Neural cell (in vitro differentiated cells): Measurements from ENCODE around the gene SPATA32. TPM values are rescaled to one million over a fixed set of nuclear protein-coding genes. Genes with fewer than 3 reads are reported as not detected.

Experiments
- H2AFZ ChIP-seq: fragments of 200-600, 300-800 bp; sonication (generic), shearing (Covaris generic); 2 replicates; pipeline ENCODE4 v1.6.0; 2014; ENCODE audit warnings: low read depth, mild to moderate bottlenecking, antibody characterized with exemption, low read length, moderate library complexity
- H3F3A ChIP-seq: fragments of 200-600 bp; shearing (Covaris generic); 2 replicates; pipeline ENCODE4 v1.6.1; 2016; ENCODE audit warnings: mild to moderate bottlenecking, moderate library complexity, mixed read lengths, antibody characterized with exemption, low read length; ENCODE audit not compliant: insufficient read depth, poor library complexity, severe bottlenecking
- H3K27ac ChIP-seq: fragments of 200-600, 300-800 bp; sonication (generic), shearing (Covaris generic); 2 replicates; pipeline ENCODE4 v1.5.1; 2014; ENCODE audit warnings: mild to moderate bottlenecking, low read length, moderate library complexity
- H3K27me3 ChIP-seq: fragments of 300-800, 200-600 bp; sonication (generic), shearing (Covaris generic); 2 replicates; pipeline ENCODE4 v1.6.0; 2014; ENCODE audit warnings: mild to moderate bottlenecking, low read depth, low read length, moderate library complexity; ENCODE audit not compliant: insufficient read depth
- H3K36me3 ChIP-seq: fragments of 300-800, 200-600 bp; sonication (generic), shearing (Covaris generic); 2 replicates; pipeline ENCODE4 v1.5.1; 2014; ENCODE audit warnings: mild to moderate bottlenecking, antibody characterized with exemption, low read length, moderate library complexity; ENCODE audit not compliant: insufficient read depth
- H3K4me2 ChIP-seq: fragments of 300-800, 200-600 bp; sonication (generic), shearing (Covaris generic); 2 replicates; pipeline ENCODE4 v1.6.0; 2014; ENCODE audit warnings: mild to moderate bottlenecking, low read length
- H3K4me3 ChIP-seq: fragments of 300-800, 200-600 bp; sonication (generic), shearing (Covaris generic); 2 replicates; pipeline ENCODE4 v1.5.1; 2014; ENCODE audit warnings: mild to moderate bottlenecking, low read length, moderate library complexity
- H3K79me2 ChIP-seq: fragments of 200-600 bp; shearing (Covaris generic); replicated peaks from 2 replicates; pipeline ENCODE4 v1.6.0; 2014; ENCODE audit warnings: mild to moderate bottlenecking, low read length, moderate library complexity; ENCODE audit not compliant: insufficient read depth
- H3K9ac ChIP-seq: fragments of 300-800, 200-600 bp; sonication (generic), shearing (Covaris generic); 2 replicates; pipeline ENCODE4 v1.6.1; 2016; ENCODE audit warnings: mild to moderate bottlenecking, low read length, mixed read lengths
- H3K9me2 ChIP-seq: fragments of 200-600 bp; shearing (Covaris generic); 2 replicates; pipeline ENCODE4 v1.6.1; 2016; ENCODE audit warnings: mild to moderate bottlenecking, low read length, mixed read lengths; ENCODE audit not compliant: insufficient read depth
- H3K9me3 ChIP-seq: fragments of 200-600, 300-800 bp; sonication (generic), shearing (Covaris generic); 2 replicates; pipeline ENCODE4 v1.6.1; 2016; ENCODE audit warnings: mild to moderate bottlenecking, mixed run types, low read length, moderate library complexity, mixed read lengths
- H4K20me1 ChIP-seq: fragments of 200-600 bp; shearing (Covaris generic); 2 replicates; pipeline ENCODE4 v1.6.1; 2016; ENCODE audit warnings: mild to moderate bottlenecking, mixed run types; ENCODE audit not compliant: insufficient read depth
- CTCF ChIP-seq: fragments of 450-650 bp; IDR thresholded peaks from 2 replicates; pipeline ENCODE4 v1.5.1; 2014; ENCODE audit warnings: antibody characterized with exemption, mild to moderate bottlenecking, moderate library complexity; ENCODE audit not compliant: poor library complexity, severe bottlenecking
- EP300 ChIP-seq: fragments of 450-650 bp; conservative IDR thresholded peaks from 2 replicates; pipeline ENCODE4 v1.6.1; 2014; ENCODE audit warnings: antibody characterized with exemption, mild to moderate bottlenecking, moderate library complexity; ENCODE audit not compliant: poor library complexity, severe bottlenecking
- EZH2 ChIP-seq: fragments of 200-600, 300-800 bp; shearing (Covaris generic), sonication (generic); IDR thresholded peaks from 2 replicates; pipeline ENCODE4 v1.6.1; 2014; ENCODE audit warnings: antibody characterized with exemption, low read length, borderline replicate concordance, mild to moderate bottlenecking; ENCODE audit not compliant: insufficient read depth, poor library complexity, severe bottlenecking
- RAD21 ChIP-seq: fragments of 450-650 bp; conservative IDR thresholded peaks from 2 replicates; pipeline ENCODE4 v1.6.1; 2014; ENCODE audit warnings: antibody characterized with exemption, mild to moderate bottlenecking, moderate library complexity
- SMC3 ChIP-seq: fragments of 450-650 bp; conservative IDR thresholded peaks from 2 replicates; pipeline ENCODE4 v1.6.1; 2014; ENCODE audit warnings: antibody characterized with exemption, mild to moderate bottlenecking, moderate library complexity; ENCODE audit not compliant: poor library complexity
- TAF1 ChIP-seq: IDR thresholded peaks from 2 replicates; pipeline ENCODE4 v1.6.1; 2012; ENCODE audit warnings: low read depth
- polyA plus RNA-seq: library from polyadenylated mRNA; depleted of rRNA; stranded (reverse); fragments of >200 nt; gene quantifications from 2 replicates; pipeline ENCODE4 v1.2.3, GENCODE V29; 2014

SPATA32 gene
- polyA plus RNA-seq, 1 donor from 2014 or later: not detected

GRCh38 chr17:45235416-45236281, 26.2 kb downstream of the SPATA32 start:
- Histone ChIP-seq H3K9me2 (no peaks in the 10 kb centered on the region), H3K4me2 (no peak overlapping the region), H3K4me3 (no peak overlapping the region), H3K9ac (no peak overlapping the region), H3K9me3 (no peaks in the 10 kb centered on the region), H4K20me1 (no peaks in the 10 kb centered on the region), H3K36me3 (no peaks in the 10 kb centered on the region), H2AFZ (no peak overlapping the region), H3K27ac (no peak overlapping the region), H3K27me3 (no peaks in the 10 kb centered on the region), H3F3A (no peaks in the 10 kb centered on the region), H3K79me2 (no peaks in the 10 kb centered on the region)
- TF ChIP-seq EZH2: no peak
- TF ChIP-seq CTCF: peak; percentile 53
- peak; percentile 40 for TF ChIP-seq SMC3

GRCh38 chr17:45234641-45235415, 27.1 kb downstream of the SPATA32 start:
- H3K36me3 ChIP-seq: no peaks in the 10 kb centered on the region
- no peak overlapping the region for H3K4me3 ChIP-seq
- H3K9ac ChIP-seq: no peak overlapping the region
- H3F3A ChIP-seq: no peaks in the 10 kb centered on the region
- no peak overlapping the region for H2AFZ ChIP-seq
- no peaks in the 10 kb centered on the region for H4K20me1 ChIP-seq
- no peaks in the 10 kb centered on the region for H3K9me2 ChIP-seq
- no peaks in the 10 kb centered on the region for H3K27me3 ChIP-seq
- no peaks in the 10 kb centered on the region for H3K9me3 ChIP-seq
- H3K27ac ChIP-seq: no peak overlapping the region
- peak; percentile 63 for TF ChIP-seq CTCF
- peak; percentile 38 for TF ChIP-seq SMC3
- TF ChIP-seq RAD21: peak; percentile 39
- TF ChIP-seq EP300: no peak
- no peak for TF ChIP-seq TAF1
- no peaks in the 10 kb centered on the region for H3K79me2 ChIP-seq
- H3K4me2 ChIP-seq: no peak overlapping the region
